Measurements from ENCODE around the gene AMHR2.
A peak's percentile ranks its signal among the peaks of the same experiment; 100 is the strongest.

Gene AMHR2

GRCh38 chr12:53453953-53454640, 30.4 kb downstream of the AMHR2 start:
- no peak for DNase-seq

GRCh38 chr12:53454707-53455106, 31.1 kb downstream of the AMHR2 start:
- DNase-seq, result no peak

- no peak for DNase-seq
Observed at GRCh38 chr12:53456654-53457366, 33.2 kb downstream of the AMHR2 start.

- no peak for DNase-seq
Observed at GRCh38 chr12:53459097-53459496, 35.4 kb downstream of the AMHR2 start.

- DNase-seq, result peak in 1 of 2 experiments; percentile 14
Observed at GRCh38 chr12:53461059-53461458, 37.4 kb downstream of the AMHR2 start.

GRCh38 chr12:53461591-53461990, 37.9 kb downstream of the AMHR2 start:
- DNase-seq, result peak in 1 of 2 experiments; percentile 16

- peak in 1 of 2 experiments; percentile 17 for DNase-seq
Observed at GRCh38 chr12:53462935-53463334, 39.3 kb downstream of the AMHR2 start.

GRCh38 chr12:53463802-53464560, 40.3 kb downstream of the AMHR2 start:
- peak in 1 of 2 experiments; percentile 12 for DNase-seq

GRCh38 chr12:53464685-53465418, 41.2 kb downstream of the AMHR2 start:
- DNase-seq, result no peak

- DNase-seq, result no peak
Observed at GRCh38 chr12:53465679-53466078, 42.0 kb downstream of the AMHR2 start.

- DNase-seq, result no peak
Observed at GRCh38 chr12:53466640-53467039, 43.0 kb downstream of the AMHR2 start.

- no peak for DNase-seq
Observed at GRCh38 chr12:53467082-53467481, 43.4 kb downstream of the AMHR2 start.

- no peak for DNase-seq
Observed at GRCh38 chr12:53467880-53468279, 44.2 kb downstream of the AMHR2 start.

GRCh38 chr12:53468282-53468681, 44.6 kb downstream of the AMHR2 start:
- peak in 1 of 2 experiments; percentile 17 for DNase-seq

- no peak for DNase-seq
Observed at GRCh38 chr12:53472056-53472582, 48.5 kb downstream of the AMHR2 start.

GRCh38 chr12:53474077-53474476, 50.4 kb downstream of the AMHR2 start:
- no peak for DNase-seq

GRCh38 chr12:53474819-53475218, 51.2 kb downstream of the AMHR2 start:
- no peak for DNase-seq

GRCh38 chr12:53476769-53477209, 53.1 kb downstream of the AMHR2 start:
- peak in 1 of 2 experiments; percentile 24 for DNase-seq

- DNase-seq, result no peak
Observed at GRCh38 chr12:53478865-53479264, 55.2 kb downstream of the AMHR2 start.

GRCh38 chr12:53479331-53479730, 55.7 kb downstream of the AMHR2 start:
- DNase-seq, result no peak

GRCh38 chr12:53480491-53481442, 57.1 kb downstream of the AMHR2 start:
- no peak for DNase-seq
